Stimulated activated naive CD4-positive, alpha-beta T cell treated with Interleukin-2 at 50 U/mL for 16 hours (primary cell): ENCODE results near the gene TAL1.
A peak's percentile ranks its signal among the peaks of the same experiment; 100 is the strongest.

Source experiments
- DNase-seq: peaks from one replicate; lab custom pipeline; 2025; lab: John Stamatoyannopoulos, UW

TAL1 gene

GRCh38 chr1:47187231-47187925 is 44.6 kb downstream of the TAL1 start:
- no peak for DNase-seq

DNA sequence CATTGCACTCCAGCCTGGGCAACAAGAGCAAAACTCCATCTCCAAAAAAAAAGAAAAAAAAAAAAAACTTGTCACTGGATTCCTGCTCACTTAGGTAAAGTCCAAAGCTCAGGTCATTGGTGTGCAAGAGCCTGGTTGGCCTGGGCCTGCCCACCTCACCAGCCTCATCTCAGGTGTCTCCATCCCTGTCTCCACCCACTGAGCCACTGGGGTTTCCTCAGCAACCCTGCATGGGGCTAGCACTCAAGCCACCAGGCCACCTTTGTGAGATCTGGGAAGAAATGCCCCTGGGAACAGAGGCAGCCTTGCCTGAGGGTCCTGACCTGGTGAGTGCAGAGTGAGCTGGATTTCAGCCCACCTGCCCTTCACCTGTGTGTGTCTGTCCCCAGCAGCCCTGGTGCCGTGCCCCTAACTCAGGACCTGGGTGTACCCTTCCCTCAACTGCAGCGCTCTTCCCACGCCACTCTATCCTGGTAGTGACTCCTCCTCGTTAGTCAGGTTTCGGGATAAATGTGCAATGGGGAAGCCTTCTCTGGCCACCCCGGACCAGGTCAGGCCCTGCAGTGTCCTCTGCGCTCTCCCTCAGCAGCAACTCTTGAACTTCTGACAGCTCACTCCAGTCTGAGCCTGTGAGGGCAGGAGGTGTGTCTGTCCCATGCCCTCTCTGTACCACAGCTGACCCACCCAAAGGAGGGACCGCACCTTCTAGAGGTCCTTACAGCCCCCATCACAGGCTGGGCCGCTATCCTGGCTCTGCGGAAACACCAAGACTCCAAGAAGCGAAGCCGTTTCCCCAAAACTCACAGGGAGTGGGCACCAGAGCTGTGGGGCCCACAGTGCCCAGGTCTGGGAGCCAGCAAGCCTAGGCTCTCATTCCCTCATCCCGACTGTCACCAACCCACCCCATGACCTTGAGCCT is 45.5 kb downstream of the TAL1 start:
- DNase-seq, result no peak

- DNase-seq, result no peak
Observed at GRCh38 chr1:47184822-47185677, 47.0 kb downstream of the TAL1 start.

GRCh38 chr1:47184090-47184821 is 47.8 kb downstream of the TAL1 start:
- no peak for DNase-seq

DNA sequence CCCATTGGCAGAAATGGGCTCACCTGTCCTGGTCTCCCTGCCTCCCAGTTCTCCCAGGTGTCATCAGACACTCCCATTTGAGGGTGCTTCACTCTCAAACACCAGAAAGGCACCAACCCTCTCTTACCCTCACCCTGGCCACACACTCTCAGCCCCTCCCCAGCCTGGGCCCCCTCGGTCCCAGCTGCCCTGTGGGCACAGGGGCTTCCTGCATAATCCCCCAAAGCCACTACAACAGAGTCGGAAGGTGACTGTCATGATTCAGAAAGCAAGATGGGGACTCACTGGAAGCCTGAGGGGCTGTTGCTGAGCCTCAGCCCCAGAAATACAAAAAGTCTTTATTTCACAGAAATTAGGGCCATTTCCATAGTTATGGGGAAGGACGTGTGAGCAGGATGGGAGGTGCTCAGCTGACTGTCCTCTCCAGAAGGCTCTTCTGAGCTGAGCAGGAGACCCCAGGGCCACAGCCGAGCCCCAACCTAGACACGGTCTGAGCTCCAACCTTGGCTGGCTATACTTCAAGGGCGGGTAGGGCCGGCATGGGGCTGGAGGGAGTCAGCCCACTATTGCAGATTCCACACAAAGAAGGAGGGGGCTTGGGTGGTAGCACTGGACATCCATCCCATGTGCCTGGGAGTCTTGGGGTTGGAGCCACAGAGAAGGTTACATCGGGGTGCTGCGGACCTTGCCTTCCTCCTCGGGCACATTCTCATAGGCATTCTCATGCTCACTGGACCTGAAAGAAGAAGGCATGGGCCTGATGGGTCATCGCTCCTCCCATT is 48.5 kb downstream of the TAL1 start:
- no peak for DNase-seq

- DNase-seq, result no peak
Observed at GRCh38 chr1:47182676-47183235, 49.3 kb downstream of the TAL1 start.

DNA sequence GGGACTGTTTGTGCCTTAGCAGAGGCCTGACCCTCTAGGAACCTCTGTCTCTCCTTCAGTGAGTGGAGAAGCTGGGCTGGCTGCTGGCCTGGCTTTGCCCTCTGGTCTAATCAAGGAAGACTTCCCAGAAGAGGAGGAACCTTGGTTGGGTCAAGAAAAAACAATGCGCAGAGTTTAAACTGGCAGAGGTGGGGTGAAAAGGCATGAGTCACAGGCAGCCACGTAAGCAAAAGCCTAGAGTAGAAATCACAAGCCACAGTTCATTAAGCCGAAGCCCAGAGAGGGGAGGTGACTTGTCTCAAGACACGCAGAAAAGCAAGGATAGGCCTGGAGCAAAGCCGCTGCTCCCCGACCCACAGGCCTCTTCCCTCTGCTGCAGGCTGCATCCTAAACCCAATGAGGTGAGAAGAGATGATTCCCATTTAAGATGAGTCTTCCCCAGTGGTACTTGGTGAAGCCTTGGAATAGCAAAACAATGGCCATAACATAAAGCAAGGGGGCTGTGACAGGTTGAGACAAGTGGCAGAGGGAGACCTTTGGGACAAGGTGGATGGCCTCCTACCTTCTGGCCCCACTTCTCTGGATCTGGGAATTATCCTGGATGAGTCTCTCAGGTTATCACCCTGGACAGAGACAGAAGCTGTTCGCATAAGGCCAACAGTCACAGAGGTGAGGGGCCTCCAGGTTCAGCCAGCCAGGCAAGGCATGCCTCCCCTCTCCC is 49.9 kb downstream of the TAL1 start:
- DNase-seq, result no peak

DNA sequence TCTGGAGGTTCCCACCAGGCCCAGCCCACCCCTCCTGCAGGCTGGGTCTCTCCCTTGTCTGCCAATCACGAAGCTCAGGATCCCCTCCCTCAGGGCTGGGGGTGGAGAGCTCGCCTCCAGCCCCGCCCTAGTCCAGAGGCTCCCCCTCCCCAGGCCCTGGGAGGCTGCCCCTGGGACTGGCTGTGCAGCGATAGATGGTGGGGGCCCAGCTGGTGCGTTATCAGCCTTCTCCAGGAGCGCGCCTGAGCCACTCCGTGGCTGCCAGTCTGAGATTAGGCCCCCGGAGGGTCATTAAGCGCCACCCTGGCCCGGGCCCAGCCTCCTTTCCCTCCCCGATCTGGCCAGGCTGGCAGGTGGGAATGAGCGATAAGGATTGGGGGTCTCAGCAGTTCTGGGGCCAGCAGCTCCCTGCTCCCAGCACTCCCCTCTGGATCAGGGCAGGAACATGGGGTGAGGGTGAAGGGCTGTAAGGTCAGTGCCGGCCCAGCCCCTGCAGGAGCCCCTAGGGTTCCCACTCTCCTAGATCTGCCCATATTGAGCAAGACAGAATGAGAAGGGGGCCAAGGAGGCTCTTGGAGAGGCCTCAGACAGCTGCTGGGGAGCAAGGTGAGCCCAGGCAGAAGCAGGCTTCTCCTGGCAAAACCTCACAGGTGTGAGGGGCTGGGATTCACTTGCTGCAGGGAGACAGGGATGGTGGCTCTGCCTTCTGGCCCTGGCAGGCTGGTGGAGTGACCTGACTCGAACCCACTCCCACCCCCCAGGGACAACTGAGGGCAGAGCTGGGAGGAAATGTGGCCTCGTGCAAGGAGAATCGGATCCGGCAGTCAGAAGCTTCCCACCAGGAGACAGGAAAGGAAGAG is 50.7 kb downstream of the TAL1 start:
- no peak for DNase-seq

GRCh38 chr1:47180603-47181094 is 51.4 kb downstream of the TAL1 start:
- no peak for DNase-seq

GRCh38 chr1:47179988-47180563 is 51.9 kb downstream of the TAL1 start:
- DNase-seq, result no peak

- DNase-seq, result peak; percentile 72
Observed at GRCh38 chr1:47179017-47179987, 52.7 kb downstream of the TAL1 start.

DNA sequence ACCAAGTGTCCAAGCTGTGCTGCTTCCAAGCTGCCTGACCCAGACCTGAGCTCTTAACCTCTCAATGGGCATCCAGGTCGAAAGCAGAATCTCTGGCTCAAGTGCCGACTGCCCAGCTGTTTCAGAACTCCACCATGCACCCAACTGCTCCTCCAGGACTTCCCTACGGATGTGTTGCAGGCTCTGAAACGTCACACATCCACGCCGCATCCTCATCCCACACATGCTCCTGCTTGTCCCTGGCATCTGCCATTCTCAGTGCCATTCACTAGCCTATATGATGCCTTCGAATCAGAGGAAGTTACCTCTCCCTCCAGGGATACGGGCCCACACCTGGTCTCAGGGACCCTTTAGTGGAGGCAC is 53.4 kb downstream of the TAL1 start:
- DNase-seq, result no peak

DNA sequence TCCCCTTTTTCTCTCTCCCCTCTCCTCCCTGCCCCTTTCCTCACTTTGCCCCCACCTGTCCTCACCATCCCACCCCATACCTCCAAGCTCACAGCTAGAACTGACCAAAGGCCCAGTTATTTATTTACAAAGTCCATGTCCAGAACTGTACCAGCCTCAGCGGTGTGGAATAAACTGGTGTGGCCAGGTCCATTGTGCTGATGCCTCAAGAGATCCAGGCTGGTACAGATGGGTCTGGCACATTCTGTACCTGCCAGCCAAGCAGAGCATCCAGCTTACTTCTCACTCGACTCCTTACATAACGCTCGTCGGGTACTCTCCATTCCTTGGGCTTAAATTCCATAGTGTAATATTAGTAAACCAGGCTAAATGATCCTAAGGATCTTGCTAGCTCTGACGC is 54.0 kb downstream of the TAL1 start:
- DNase-seq, result no peak

DNA sequence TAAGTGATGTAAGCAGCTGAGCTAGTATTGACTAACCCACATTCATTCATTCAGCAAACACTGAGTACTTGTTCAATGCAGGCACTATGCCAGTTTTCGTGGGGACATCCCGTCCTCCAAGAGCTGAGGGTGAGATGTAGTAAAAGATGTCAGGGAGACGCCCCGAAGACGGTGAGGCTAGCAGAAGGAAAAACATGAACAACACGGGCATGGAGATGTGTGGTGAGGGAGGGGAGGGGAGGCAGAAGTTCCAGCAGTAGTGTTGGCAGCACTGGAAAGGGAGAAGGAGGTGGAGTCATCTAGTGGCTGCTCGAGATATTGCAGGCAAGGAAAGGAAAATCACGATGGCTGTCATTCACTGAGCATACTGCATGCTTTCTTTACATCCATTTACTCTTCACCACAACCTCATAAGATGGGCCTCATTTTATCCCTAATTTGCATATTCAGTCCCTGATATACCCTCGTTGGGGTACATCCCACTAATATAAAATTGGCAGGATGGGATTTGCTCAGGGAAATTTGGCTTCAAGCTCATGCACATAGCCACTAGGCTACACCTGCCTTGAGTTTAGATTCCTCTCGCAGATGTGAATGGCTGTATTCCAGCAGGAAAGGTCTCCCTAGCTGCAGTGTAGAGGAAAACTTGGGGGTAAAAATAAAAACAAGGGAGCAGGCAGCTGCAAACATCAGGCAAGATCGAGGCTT is 56.6 kb downstream of the TAL1 start:
- DNase-seq, result peak; percentile 12

DNA sequence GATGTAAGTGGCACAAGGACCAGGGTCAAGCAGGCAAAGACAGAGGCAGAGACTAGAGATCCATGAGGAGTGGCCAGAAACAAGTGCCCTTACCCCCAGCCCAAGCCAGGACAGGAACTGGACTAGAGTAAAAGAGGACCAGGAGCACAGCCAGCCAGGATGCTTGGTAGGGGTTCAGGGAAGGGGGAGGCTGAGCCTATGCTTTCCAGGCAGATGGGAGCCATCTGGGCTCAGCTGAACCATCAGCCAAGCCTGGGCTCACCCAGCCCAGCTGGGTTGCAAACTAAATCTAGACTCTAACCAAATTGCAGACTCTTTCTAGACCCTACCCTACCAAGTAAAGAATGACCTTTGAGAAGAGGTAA is 57.4 kb downstream of the TAL1 start:
- DNase-seq, result no peak

- no peak for DNase-seq
Observed at GRCh38 chr1:47172782-47173181, 59.2 kb downstream of the TAL1 start.
